Muscle of leg (tissue), 11 donors: ENCODE data around the gene TBC1D10B. TPM values are rescaled to one million over a fixed set of nuclear protein-coding genes. Genes with fewer than 3 reads are reported as not detected.
"Not testable (repeated sequence)": the region's sequence is repeated elsewhere in the genome, so short reads cannot be mapped to it uniquely, and the experiment has no call there.

ENCODE experiments used
- DNase-seq: peaks from one replicate; pipeline ENCODE4 v3.0.0; 2013
- H3K27ac ChIP-seq: one replicate; pipeline ENCODE4 v1.5.1; 2013; ENCODE audit warnings: mild to moderate bottlenecking, low read length, control low read depth
- H3K27me3 ChIP-seq: one replicate; pipeline ENCODE4 v1.6.1; 2013; ENCODE audit warnings: low read length; ENCODE audit not compliant: control insufficient read depth, insufficient read depth
- H3K36me3 ChIP-seq: one replicate; pipeline ENCODE4 v1.6.1; 2013; ENCODE audit warnings: low read length; ENCODE audit not compliant: control insufficient read depth, insufficient read depth
- H3K4me1 ChIP-seq: one replicate; pipeline ENCODE4 v1.6.1; 2013; ENCODE audit warnings: low read length; ENCODE audit not compliant: control insufficient read depth, insufficient read depth
- H3K4me3 ChIP-seq: one replicate; pipeline ENCODE4 v1.5.1; 2013; ENCODE audit warnings: low read length, control low read depth
- H3K9me3 ChIP-seq: replicated peaks from 2 replicates; pipeline ENCODE4 v1.6.1; 2013; ENCODE audit warnings: low read depth, low read length; ENCODE audit not compliant: control insufficient read depth
- WGBS: methylation state at CpG from one replicate; pipeline ENCODE4 v1.1.5; 2013; ENCODE audit warnings: missing lambda C conversion rate; ENCODE audit not compliant: insufficient coverage; 5-methylcytosine and 5-hydroxymethylcytosine counted together
- polyA plus RNA-seq, 8 donors: library from polyadenylated mRNA; unstranded; fragments of 120-200 nt; gene quantifications; one replicate each; pipeline versions ENCODE4 v1.2.1 to v1.2.3, GENCODE V29; 2013; ENCODE audit warnings: inconsistent platforms in 1 of 8, low replicate concordance in 1 of 8; ENCODE audit not compliant: insufficient read length in 8 of 8, insufficient read depth in 1 of 8
- total RNA-seq: library from RNA; stranded (reverse); fragments of 120-200 nt; gene quantifications from one replicate; pipeline ENCODE4 v1.2.4, GENCODE V29; 2013

TBC1D10B gene
- total and polyA plus RNA-seq, 9 donors = 16.9 to 38.9 (median 33.1) TPM

DNA sequence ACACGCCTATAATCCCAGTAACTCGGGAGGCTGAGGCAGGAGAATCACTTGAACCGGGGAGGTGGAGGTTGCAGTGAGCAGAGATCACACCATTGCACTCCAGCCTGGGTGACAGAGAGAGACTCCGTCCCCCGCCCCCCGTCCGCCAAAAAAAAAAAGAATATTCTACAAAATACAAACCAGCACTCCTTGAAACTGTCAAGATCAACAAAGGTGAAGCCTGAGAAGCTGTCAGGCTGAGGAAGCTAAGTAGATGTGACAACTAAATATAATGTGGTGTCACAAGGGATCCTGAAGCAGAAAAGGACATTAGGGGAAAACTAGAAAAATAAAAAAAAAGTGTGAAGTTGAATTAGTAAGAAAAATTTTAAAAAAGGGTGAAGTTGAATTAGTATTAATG is 21.4 kb downstream of the TBC1D10B start:
- 90% methylated on average over 2 of the region's 7 CpGs for WGBS
- H3K9me3 ChIP-seq = no peaks in the 10 kb centered on the region
- H3K27me3 ChIP-seq = no peaks in the 10 kb centered on the region
- no peak for DNase-seq
- peaks cover 25% of the 10 kb centered on the region for H3K4me1 ChIP-seq
- no peak overlapping the region for H3K4me3 ChIP-seq
- H3K27ac ChIP-seq = no peak overlapping the region
- H3K36me3 ChIP-seq = peaks cover 44% of the 10 kb centered on the region

DNA sequence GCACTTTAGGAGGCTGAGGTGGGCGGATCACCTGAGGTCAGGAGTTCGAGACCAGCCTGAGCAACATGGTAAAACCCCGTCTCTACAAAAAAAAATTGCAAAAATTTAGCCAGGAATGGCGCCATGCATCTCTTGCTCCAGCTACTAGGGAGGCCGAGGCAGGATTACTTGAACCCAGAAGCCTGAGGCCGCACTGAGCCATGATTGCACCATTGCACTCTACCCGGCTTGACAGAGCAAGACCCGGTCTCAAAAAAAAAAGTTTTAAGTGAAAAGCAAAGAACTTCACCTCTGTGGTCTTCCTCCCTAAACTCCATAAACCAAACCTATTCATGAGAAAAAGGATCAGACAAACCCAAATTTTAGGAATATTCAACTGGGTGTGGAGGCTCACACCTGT is 22.2 kb downstream of the TBC1D10B start:
- H3K9me3 ChIP-seq = no peaks in the 10 kb centered on the region
- peaks cover 16% of the 10 kb centered on the region for H3K4me1 ChIP-seq
- DNase-seq = no peak
- WGBS = 94% methylated on average over 7 of the region's 8 CpGs
- no peak overlapping the region for H3K4me3 ChIP-seq
- peaks cover 36% of the 10 kb centered on the region for H3K36me3 ChIP-seq
- H3K27me3 ChIP-seq = no peaks in the 10 kb centered on the region
- H3K27ac ChIP-seq = no peak overlapping the region

- no peak overlapping the region for H3K4me3 ChIP-seq
- no peak for DNase-seq
These were observed 24.0 kb downstream of the TBC1D10B start for GRCh38 chr16:30346286-30346685.

DNA sequence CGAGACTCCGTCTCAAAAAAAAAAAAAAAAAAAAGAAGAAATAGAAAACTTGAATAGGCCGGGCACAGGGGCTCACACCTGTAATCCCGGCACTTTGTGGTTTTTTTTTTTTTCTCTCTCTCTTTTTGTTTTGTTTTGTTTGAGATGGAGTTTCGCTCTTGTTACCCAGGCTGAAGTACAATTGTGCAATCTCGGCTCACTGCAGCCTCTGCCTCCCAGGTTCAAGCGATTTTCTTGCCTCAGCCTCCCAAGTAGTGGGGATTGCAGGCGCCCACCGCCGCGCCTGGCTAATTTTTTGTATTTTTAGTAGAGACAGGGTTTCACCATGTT is 26.8 kb downstream of the TBC1D10B start:
- H3K9me3 ChIP-seq, H3K36me3 ChIP-seq, DNase-seq, H3K27me3 ChIP-seq, H3K4me1 ChIP-seq, H3K27ac ChIP-seq, H3K4me3 ChIP-seq: not testable (repeated sequence)
- 97% methylated on average over 6 of the region's 11 CpGs for WGBS

More at GRCh38 chr16:30346286-30346685, 24.0 kb downstream of the TBC1D10B start:
- Histone ChIP-seq H3K27ac (no peak overlapping the region), H3K36me3 (peaks cover 17% of the 10 kb centered on the region), H3K27me3 (no peaks in the 10 kb centered on the region), H3K4me1 (no peaks in the 10 kb centered on the region), H3K9me3 (no peaks in the 10 kb centered on the region)
- whole genome bisulfite sequencing = 80% methylated on average over 3 of the region's 3 CpGs

DNA sequence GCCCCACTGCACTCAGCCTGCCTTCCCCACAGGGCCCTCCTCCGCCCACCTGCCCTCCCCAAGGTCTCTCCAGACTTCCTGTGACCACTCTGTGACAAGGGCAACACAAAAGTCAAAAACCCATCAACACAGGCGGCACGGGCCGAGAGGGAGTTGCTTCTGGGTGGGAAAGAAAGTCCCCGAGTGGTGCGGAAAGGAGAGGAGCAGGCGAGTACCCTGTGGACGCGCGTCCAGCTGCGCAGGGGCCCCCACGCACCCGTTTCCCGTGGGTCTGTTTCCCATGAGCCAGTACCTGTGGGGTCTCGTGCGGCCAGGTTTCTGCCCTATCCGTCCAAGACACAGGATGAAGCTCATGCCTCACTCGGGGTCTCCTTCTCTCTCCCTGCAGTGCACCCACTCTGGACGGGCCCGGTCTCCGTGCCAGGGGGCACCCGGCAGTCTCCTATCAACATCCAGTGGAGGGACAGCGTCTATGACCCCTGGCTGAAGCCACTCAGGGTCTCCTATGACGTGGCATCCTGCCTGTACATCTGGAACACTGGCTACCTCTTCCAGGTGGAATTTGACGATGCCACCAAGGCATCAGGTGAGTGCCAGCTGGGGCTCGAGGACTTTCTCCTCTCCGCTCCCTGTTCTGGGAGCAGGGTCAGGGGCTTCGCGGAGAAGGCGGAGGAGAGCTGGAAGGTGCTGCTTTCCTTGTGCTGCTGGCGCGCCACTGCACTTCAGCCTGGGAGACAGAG is 27.4 kb downstream of the TBC1D10B start:
- Histone ChIP-seq H3K4me1 (no peaks in the 10 kb centered on the region), H3K27ac (no peak overlapping the region), H3K9me3 (no peaks in the 10 kb centered on the region), H3K36me3 (no peaks in the 10 kb centered on the region), H3K27me3 (no peaks in the 10 kb centered on the region), H3K4me3 (no peak overlapping the region)
- 85% methylated on average over 31 of the region's 32 CpGs for WGBS
- no peak for DNase-seq

- H3K9me3 ChIP-seq, DNase-seq, H3K4me3 ChIP-seq, H3K27me3 ChIP-seq, H3K27ac ChIP-seq, H3K36me3 ChIP-seq, H3K4me1 ChIP-seq: not testable (repeated sequence)
- no CpG with 5 or more reads among the region's 8 CpGs for WGBS
These were observed 28.3 kb downstream of the TBC1D10B start for GRCh38 chr16:30341971-30342370.

- no peaks in the 10 kb centered on the region for H3K36me3 ChIP-seq
- WGBS = 93% methylated on average over 13 of the region's 13 CpGs
- no peak overlapping the region for H3K27ac ChIP-seq
- H3K4me3 ChIP-seq = no peak overlapping the region
- no peak for DNase-seq
- H3K9me3 ChIP-seq = no peaks in the 10 kb centered on the region
- no peaks in the 10 kb centered on the region for H3K27me3 ChIP-seq
- peaks cover 4% of the 10 kb centered on the region for H3K4me1 ChIP-seq
These were observed 29.7 kb downstream of the TBC1D10B start for GRCh38 chr16:30340621-30341020.

GRCh38 chr16:30338715-30339114 is 31.6 kb downstream of the TBC1D10B start:
- not testable (repeated sequence) for H3K9me3 ChIP-seq, H3K36me3 ChIP-seq, H3K27me3 ChIP-seq, H3K27ac ChIP-seq, H3K4me1 ChIP-seq, DNase-seq, H3K4me3 ChIP-seq
- no CpG with 5 or more reads among the region's 5 CpGs for WGBS

DNA sequence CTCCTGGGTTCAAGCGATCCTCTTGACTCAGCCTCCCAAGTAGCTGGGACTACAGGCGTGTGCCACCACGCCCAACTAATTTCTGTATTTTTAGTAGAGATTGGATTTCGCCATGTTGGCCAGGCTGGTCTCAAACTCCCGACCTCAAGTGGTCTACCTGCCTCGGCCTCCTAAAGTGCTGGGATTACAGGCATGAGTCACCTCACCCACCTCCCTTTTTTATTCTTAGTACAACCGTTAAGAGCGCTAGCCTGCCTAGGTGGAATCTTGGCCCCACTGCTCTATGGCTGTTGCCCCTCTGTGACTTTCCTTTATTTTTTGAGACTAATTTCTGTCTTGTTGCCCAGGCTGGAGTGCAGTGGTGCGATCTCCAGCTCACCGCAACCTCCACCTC is 32.3 kb downstream of the TBC1D10B start:
- H3K4me3 ChIP-seq, H3K27me3 ChIP-seq, DNase-seq, H3K9me3 ChIP-seq, H3K36me3 ChIP-seq, H3K4me1 ChIP-seq, H3K27ac ChIP-seq: not testable (repeated sequence)
- 80% methylated on average over 4 of the region's 10 CpGs for WGBS

GRCh38 chr16:30335598-30336474 is 34.5 kb downstream of the TBC1D10B start:
- WGBS = 54% methylated on average over 15 of the region's 17 CpGs
- Histone ChIP-seq H3K27ac (peak overlapping the region; percentile 10), H3K9me3 (no peaks in the 10 kb centered on the region), H3K36me3 (no peaks in the 10 kb centered on the region), H3K4me3 (peak overlapping the region; percentile 12), H3K4me1 (peaks cover 4% of the 10 kb centered on the region), H3K27me3 (no peaks in the 10 kb centered on the region)
- no peak for DNase-seq
